ENCODE measurements around the gene ATP8A2. TPM values are rescaled to one million over a fixed set of nuclear protein-coding genes. Genes with fewer than 3 reads are reported as not detected.

The ATP8A2 gene
- total RNA-seq, 2 experiments from 2014 or later, result 0.22 to 0.42 TPM

- CTCF ChIA-PET, result interaction anchor here (1.0 kb wide), 1 partner anchor 143 kb away, joined by 3 read pairs; no protein-coding TSS in a partner anchor
- Mint-ChIP-seq H3K27ac (no peak overlapping the region), H3K4me1 (peaks cover 5% of the 10 kb centered on the region), H3K27me3 (peaks cover 68% of the 10 kb centered on the region), H3K4me3 (peak overlapping the region; percentile 55), H3K9me3 (no peaks in the 10 kb centered on the region), H3K36me3 (ENCODE audit: low read depth) (no peaks in the 10 kb centered on the region)
- no peak for DNase-seq
- POLR2A ChIA-PET, result no interaction called here
Observed at GRCh38 chr13:25371158-25371874, 458 bp upstream of the ATP8A2 start.

- no peak for DNase-seq
- Mint-ChIP-seq H3K9me3 (no peaks in the 10 kb centered on the region), H3K4me1 (peaks cover 5% of the 10 kb centered on the region), H3K27ac (no peak overlapping the region), H3K36me3 (ENCODE audit: low read depth) (no peaks in the 10 kb centered on the region), H3K4me3 (peak overlapping the region; percentile 24), H3K27me3 (peaks cover 67% of the 10 kb centered on the region)
- POLR2A ChIA-PET, result no interaction called here
- CTCF ChIA-PET, result no interaction called here
Observed at GRCh38 chr13:25372284-25373081, 709 bp downstream of the ATP8A2 start.

- Mint-ChIP-seq H3K9me3 (no peaks in the 10 kb centered on the region), H3K4me1 (peaks cover 5% of the 10 kb centered on the region), H3K4me3 (no peak overlapping the region), H3K27ac (no peak overlapping the region), H3K27me3 (peaks cover 53% of the 10 kb centered on the region), H3K36me3 (ENCODE audit: low read depth) (no peaks in the 10 kb centered on the region)
- ChIA-PET POLR2A (no interaction called here), CTCF (interaction anchor here (0.6 to 1.1 kb wide), 2 partner anchors 142 to 423 kb away, joined by 3 to 4 read pairs; no protein-coding TSS in a partner anchor)
- peak; percentile 54 for DNase-seq
Observed at GRCh38 chr13:25375727-25376358, 4.1 kb downstream of the ATP8A2 start.

GRCh38 chr13:25377244-25377962 is 5.6 kb downstream of the ATP8A2 start:
- Mint-ChIP-seq H3K27me3 (peaks cover 51% of the 10 kb centered on the region), H3K36me3 (ENCODE audit: low read depth) (no peaks in the 10 kb centered on the region), H3K9me3 (no peaks in the 10 kb centered on the region), H3K27ac (no peak overlapping the region), H3K4me1 (no peaks in the 10 kb centered on the region), H3K4me3 (no peak overlapping the region)
- ChIA-PET POLR2A (no interaction called here), CTCF (no interaction called here)
- no peak for DNase-seq

GRCh38 chr13:25378528-25378927 is 6.8 kb downstream of the ATP8A2 start:
- Mint-ChIP-seq H3K4me3 (no peak overlapping the region), H3K27ac (no peak overlapping the region), H3K36me3 (ENCODE audit: low read depth) (no peaks in the 10 kb centered on the region), H3K4me1 (no peaks in the 10 kb centered on the region), H3K27me3 (peaks cover 44% of the 10 kb centered on the region), H3K9me3 (no peaks in the 10 kb centered on the region)
- no peak for DNase-seq
- ChIA-PET CTCF (interaction anchor here (0.6 kb wide), 1 partner anchor 55 kb away, joined by 3 read pairs; no protein-coding TSS in a partner anchor), POLR2A (no interaction called here)

GRCh38 chr13:25379011-25379410 is 7.2 kb downstream of the ATP8A2 start:
- CTCF ChIA-PET, result no interaction called here
- Mint-ChIP-seq H3K27ac (no peak overlapping the region), H3K4me3 (no peak overlapping the region), H3K36me3 (ENCODE audit: low read depth) (no peaks in the 10 kb centered on the region), H3K27me3 (peaks cover 44% of the 10 kb centered on the region), H3K9me3 (no peaks in the 10 kb centered on the region), H3K4me1 (no peaks in the 10 kb centered on the region)
- POLR2A ChIA-PET, result no interaction called here
- no peak for DNase-seq

- Mint-ChIP-seq H3K4me1 (no peaks in the 10 kb centered on the region), H3K27ac (no peak overlapping the region), H3K27me3 (peaks cover 43% of the 10 kb centered on the region), H3K36me3 (ENCODE audit: low read depth) (no peaks in the 10 kb centered on the region), H3K4me3 (no peak overlapping the region), H3K9me3 (no peaks in the 10 kb centered on the region)
- POLR2A ChIA-PET, result no interaction called here
- no peak for DNase-seq
- CTCF ChIA-PET, result no interaction called here
Observed at GRCh38 chr13:25380082-25380481, 8.3 kb downstream of the ATP8A2 start.

GRCh38 chr13:25380741-25381324 is 9.1 kb downstream of the ATP8A2 start:
- Mint-ChIP-seq H3K27ac (no peak overlapping the region), H3K36me3 (ENCODE audit: low read depth) (no peaks in the 10 kb centered on the region)
- POLR2A ChIA-PET, result no interaction called here

GRCh38 chr13:25384758-25385410 is 13.1 kb downstream of the ATP8A2 start:
- ChIA-PET POLR2A (no interaction called here), CTCF (no interaction called here)
- Mint-ChIP-seq H3K4me3 (no peak overlapping the region), H3K4me1 (no peaks in the 10 kb centered on the region), H3K27ac (no peak overlapping the region), H3K36me3 (ENCODE audit: low read depth) (no peaks in the 10 kb centered on the region), H3K27me3 (peaks cover 29% of the 10 kb centered on the region), H3K9me3 (no peaks in the 10 kb centered on the region)
- no peak for DNase-seq

More at GRCh38 chr13:25380741-25381324, 9.1 kb downstream of the ATP8A2 start:
- Mint-ChIP-seq H3K4me1 (no peaks in the 10 kb centered on the region), H3K9me3 (no peaks in the 10 kb centered on the region), H3K27me3 (peaks cover 40% of the 10 kb centered on the region), H3K4me3 (no peak overlapping the region)
- CTCF ChIA-PET, result no interaction called here
- no peak for DNase-seq

GRCh38 chr13:25391932-25392331 is 20.2 kb downstream of the ATP8A2 start:
- Mint-ChIP-seq H3K36me3 (ENCODE audit: low read depth) (no peaks in the 10 kb centered on the region), H3K4me1 (no peaks in the 10 kb centered on the region), H3K27me3 (peaks cover 20% of the 10 kb centered on the region), H3K27ac (no peak overlapping the region), H3K4me3 (no peak overlapping the region), H3K9me3 (no peaks in the 10 kb centered on the region)
- no peak for DNase-seq
- ChIA-PET POLR2A (no interaction called here), CTCF (no interaction called here)

GRCh38 chr13:25394402-25395060 is 22.8 kb downstream of the ATP8A2 start:
- POLR2A ChIA-PET, result no interaction called here
- Mint-ChIP-seq H3K4me1 (no peaks in the 10 kb centered on the region), H3K4me3 (no peak overlapping the region), H3K9me3 (no peaks in the 10 kb centered on the region), H3K36me3 (ENCODE audit: low read depth) (no peaks in the 10 kb centered on the region), H3K27ac (no peak overlapping the region), H3K27me3 (peaks cover 24% of the 10 kb centered on the region)
- DNase-seq, result no peak
- CTCF ChIA-PET, result no interaction called here

GRCh38 chr13:25397763-25398162 is 26.0 kb downstream of the ATP8A2 start:
- ChIA-PET POLR2A (no interaction called here), CTCF (no interaction called here)
- Mint-ChIP-seq H3K27ac (no peak overlapping the region), H3K27me3 (peaks cover 15% of the 10 kb centered on the region), H3K36me3 (ENCODE audit: low read depth) (no peaks in the 10 kb centered on the region), H3K4me3 (no peak overlapping the region), H3K9me3 (no peaks in the 10 kb centered on the region), H3K4me1 (no peaks in the 10 kb centered on the region)
- no peak for DNase-seq

All from activated CD4-positive, alpha-beta T cell treated with anti-CD3 and anti-CD28 coated beads, Interleukin-2, amount 10 ng/mL, durations not matched to agents 7 days and 5 days (primary cell).